B cell (primary cell): ENCODE results near the gene DAZL. TPM values are rescaled to one million over a fixed set of nuclear protein-coding genes. Genes with fewer than 3 reads are reported as not detected.

Experiments
- ATAC-seq: fragments of 200-7000 bp; cut with Tn5 transposase; one replicate; pipeline ENCODE4 v1.10.0; 2021; ENCODE audit warnings: low read depth, mild to moderate bottlenecking, moderate number of reproducible peaks, moderate library complexity
- CTCF ChIA-PET: fragments of 350-600 bp; sonication (Branson Sonifier 250); formaldehyde crosslinking; loops from one replicate; lab custom pipeline; 2021; ENCODE audit warnings: antibody characterized with exemption, inconsistent platforms; lab: Charles Lee
- POLR2A ChIA-PET: fragments of 350-600 bp; sonication (Branson Sonifier 250); formaldehyde crosslinking; loops from one replicate; lab custom pipeline; 2021; ENCODE audit warnings: antibody characterized with exemption; lab: Charles Lee
- DNase-seq: peaks from one replicate; pipeline ENCODE4 v3.0.0; 2013
- H2AFZ ChIP-seq: 2 replicates; pipeline ENCODE4 v1.6.1; 2012; ENCODE audit warnings: mild to moderate bottlenecking, low read depth, low read length; ENCODE audit not compliant: insufficient read depth, poor library complexity, severe bottlenecking
- H3K27ac ChIP-seq, 2 donors: 1 replicate in 1 of 2; 2 replicates in 1 of 2; pipeline ENCODE4 v1.5.1; 2012 to 2013; ENCODE audit warnings: low read length in 2 of 2, mild to moderate bottlenecking in 2 of 2, moderate library complexity in 1 of 2
- H3K27me3 ChIP-seq, 4 experiments: fragments of 200-600 bp in 1 of 4; sonication (generic) in 1 of 4; replicated peaks in 1 of 4; 1 replicate in 2 of 4; 2 replicates in 2 of 4; pipeline versions ENCODE4 v1.6.1 to v1.7.0; 2013 to 2016; ENCODE audit warnings: low read length in 3 of 4, mild to moderate bottlenecking in 2 of 4, mixed read lengths in 1 of 4, moderate library complexity in 1 of 4; ENCODE audit not compliant: insufficient read depth in 4 of 4, control insufficient read depth in 3 of 4; ENCODE audit errors: control extremely low read depth in 1 of 4
- H3K36me3 ChIP-seq, 2 experiments: replicated peaks in 1 of 2; 1 replicate in 1 of 2; 2 replicates in 1 of 2; pipeline versions ENCODE4 v1.6.1 to v1.7.1; 2013; ENCODE audit warnings: low read length in 1 of 2; ENCODE audit not compliant: insufficient read depth in 2 of 2, control insufficient read depth in 1 of 2; ENCODE audit errors: control extremely low read depth in 1 of 2, extremely low read depth in 1 of 2
- H3K4me1 ChIP-seq, 2 donors: fragments of 200-600 bp in 1 of 2; sonication (generic) in 1 of 2; 1 replicate in 1 of 2; 2 replicates in 1 of 2; pipeline versions ENCODE4 v1.5.1 to v1.6.1; 2013 to 2017; ENCODE audit warnings: low read length in 2 of 2; ENCODE audit not compliant: control insufficient read depth in 2 of 2, insufficient read depth in 2 of 2
- H3K4me2 ChIP-seq: replicated peaks from 2 replicates; pipeline ENCODE3; 2012; ENCODE audit warnings: mild to moderate bottlenecking, low read depth, low read length; ENCODE audit not compliant: poor library complexity, severe bottlenecking
- H3K4me3 ChIP-seq, 5 experiments: fragments of 200-600 bp in 1 of 5; sonication (generic) in 1 of 5; 1 replicate in 3 of 5; 2 replicates in 2 of 5; pipeline versions ENCODE4 v1.5.1 to v1.7.0; 2011 to 2016; ENCODE audit warnings: low read length in 4 of 5, mild to moderate bottlenecking in 4 of 5, low read depth in 2 of 5, control low read depth in 1 of 5, moderate library complexity in 1 of 5; ENCODE audit not compliant: insufficient read depth in 1 of 5; ENCODE audit errors: control extremely low read depth in 1 of 5, extremely low read depth in 1 of 5
- H3K79me2 ChIP-seq: fragments of 200-600 bp; sonication (generic); one replicate; pipeline ENCODE4 v1.6.0; 2016; ENCODE audit warnings: low read length; ENCODE audit not compliant: control insufficient read depth, insufficient read depth
- H3K9ac ChIP-seq: fragments of 200-600 bp; sonication (generic); 2 replicates; pipeline ENCODE4 v1.6.1; 2017; ENCODE audit warnings: mild to moderate bottlenecking, low read length, moderate library complexity
- H3K9me3 ChIP-seq, 3 donors: one replicate each; pipeline versions ENCODE4 v1.6.1 to v1.7.1; 2013; ENCODE audit warnings: low read length in 2 of 3; ENCODE audit not compliant: control insufficient read depth in 2 of 3, insufficient read depth in 1 of 3; ENCODE audit errors: control extremely low read depth in 1 of 3
- H4K20me1 ChIP-seq: 2 replicates; pipeline ENCODE4 v1.6.0; 2012; ENCODE audit warnings: mild to moderate bottlenecking, low read length; ENCODE audit not compliant: insufficient read depth, control insufficient read depth, poor library complexity, severe bottlenecking
- H3K27ac Mint-ChIP-seq: one replicate; pipeline ENCODE4 v1.8.0; 2021; ENCODE audit warnings: mixed read lengths
- H3K27me3 Mint-ChIP-seq: one replicate; pipeline ENCODE4 v1.8.0; 2021; ENCODE audit warnings: mixed read lengths
- H3K4me1 Mint-ChIP-seq: one replicate; pipeline ENCODE4 v1.8.0; 2021; ENCODE audit warnings: mixed read lengths
- H3K4me3 Mint-ChIP-seq: one replicate; pipeline ENCODE4 v1.8.0; 2021; ENCODE audit warnings: mixed read lengths
- H3K9me3 Mint-ChIP-seq: one replicate; pipeline ENCODE4 v1.8.0; 2022; ENCODE audit warnings: mixed read lengths; ENCODE audit not compliant: insufficient read depth
- EZH2 ChIP-seq: IDR thresholded peaks from 2 replicates; pipeline ENCODE4 v1.6.1; 2012; ENCODE audit warnings: borderline replicate concordance, low read depth, mild to moderate bottlenecking, moderate library complexity, low read length; ENCODE audit not compliant: insufficient read depth, poor library complexity, severe bottlenecking
- WGBS: methylation state at CpG from one replicate; pipeline ENCODE4 v1.1.5; 2013; ENCODE audit warnings: missing lambda C conversion rate; ENCODE audit not compliant: insufficient coverage; 5-methylcytosine and 5-hydroxymethylcytosine counted together
- intact Hi-C: fragments of 100-400 bp; cut with micrococcal nuclease; formaldehyde crosslinking; loops from one replicate; pipeline ENCODE4 v1.10.0; 2022
- polyA minus RNA-seq: library from RNA; depleted of rRNA, polyadenylated mRNA; stranded (reverse); fragments of >200 nt; gene quantifications from 2 replicates; pipeline ENCODE4 v1.2.3, GENCODE V29; 2012
- polyA plus RNA-seq: library from polyadenylated mRNA; depleted of rRNA; stranded (reverse); fragments of >200 nt; gene quantifications from 2 replicates; pipeline ENCODE4 v1.2.3, GENCODE V29; 2012
- total RNA-seq, 2 donors: library from RNA; stranded (reverse); fragments of 120-200 nt in 1 of 2; gene quantifications; 1 replicate in 1 of 2; 2 replicates in 1 of 2; pipeline versions ENCODE4 v1.2.3 to v1.2.4, GENCODE V29; 2013 to 2022
- TF ChIP-seq, protein P1 (sequence below): fragments of 200-600 bp; IDR thresholded peaks from one replicate; pipeline ENCODE4 v1.8.0; 2022; ENCODE audit warnings: antibody characterized with exemption, mild to moderate bottlenecking

DAZL gene, protein sequence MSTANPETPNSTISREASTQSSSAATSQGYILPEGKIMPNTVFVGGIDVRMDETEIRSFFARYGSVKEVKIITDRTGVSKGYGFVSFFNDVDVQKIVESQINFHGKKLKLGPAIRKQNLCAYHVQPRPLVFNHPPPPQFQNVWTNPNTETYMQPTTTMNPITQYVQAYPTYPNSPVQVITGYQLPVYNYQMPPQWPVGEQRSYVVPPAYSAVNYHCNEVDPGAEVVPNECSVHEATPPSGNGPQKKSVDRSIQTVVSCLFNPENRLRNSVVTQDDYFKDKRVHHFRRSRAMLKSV
- 0.27 TPM in 1 of 2 replicates, not detected in the other for total RNA-seq
- total RNA-seq (2013) = 1.5 TPM
- 1.2 and 1.3 TPM in 2 replicates for polyA plus RNA-seq
- 0.51 and 0.78 TPM in 2 replicates for polyA minus RNA-seq

DNA sequence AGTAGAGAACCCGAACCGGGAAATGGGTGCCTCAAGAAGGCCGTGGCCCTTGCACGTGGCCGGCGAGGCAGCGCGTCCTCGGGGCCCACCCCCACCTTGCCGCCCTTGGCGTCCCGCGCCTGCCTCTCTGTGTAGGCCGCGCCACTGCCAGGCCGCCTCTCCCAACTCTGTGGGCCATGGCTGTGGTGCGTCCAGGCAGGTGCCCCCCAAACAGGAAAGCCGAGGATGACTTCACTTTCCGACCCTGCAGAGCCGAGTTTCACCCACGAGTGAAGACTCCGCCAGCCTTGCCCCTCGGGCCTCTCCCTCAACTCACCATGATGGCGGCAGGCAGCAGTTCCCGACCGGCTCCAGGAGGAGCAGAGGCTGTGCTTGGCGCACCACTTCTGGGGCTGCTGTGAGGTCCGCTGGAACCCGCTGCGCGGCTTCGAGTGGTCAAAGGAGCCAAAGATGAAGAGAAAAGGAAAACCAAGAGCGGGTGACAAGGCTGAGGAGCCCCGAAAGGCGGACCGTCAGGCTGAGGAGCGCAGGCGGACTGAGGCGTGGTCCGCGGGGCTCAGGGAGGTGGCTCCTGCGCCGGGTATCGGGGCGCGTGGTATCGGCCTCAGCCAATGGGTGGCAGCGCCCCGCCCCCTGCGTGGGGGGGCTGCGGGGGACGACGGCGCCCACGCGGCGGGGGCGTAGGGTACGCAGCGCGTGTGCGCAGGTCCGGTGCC, at the start of gene DAZL:
TSS of gene DAZL (minus strand) at position 537 of the 716 bp plus-strand sequence. CDS start at position 319, 218 bp downstream.
- H4K20me1 ChIP-seq = no peaks in the 10 kb centered on the region
- peaks cover 4% of the 10 kb centered on the region for H3K4me1 Mint-ChIP-seq
- no peaks in the 10 kb centered on the region for H3K79me2 ChIP-seq
- intact Hi-C loops = loop anchor here (5.0 kb wide), 1 partner anchor 222 kb away; no protein-coding TSS in a partner anchor
- no peak within 1 kb of the TSS for H3K4me3 Mint-ChIP-seq
- ATAC-seq (no peak), DNase-seq (no peak)
- 98% methylated on average over 50 of the region's 63 CpGs for WGBS
- H3K9me3 ChIP-seq = peaks cover 0 to 12% (median 0%) of the 10 kb centered on the region in 3 donors
- H3K4me1 ChIP-seq = peaks cover 3 to 5% of the 10 kb centered on the region in 2 donors
- no peak within 1 kb of the TSS for H3K4me2 ChIP-seq
- H3K27ac Mint-ChIP-seq = no peak within 1 kb of the TSS
- TF ChIP-seq, protein P1, sequence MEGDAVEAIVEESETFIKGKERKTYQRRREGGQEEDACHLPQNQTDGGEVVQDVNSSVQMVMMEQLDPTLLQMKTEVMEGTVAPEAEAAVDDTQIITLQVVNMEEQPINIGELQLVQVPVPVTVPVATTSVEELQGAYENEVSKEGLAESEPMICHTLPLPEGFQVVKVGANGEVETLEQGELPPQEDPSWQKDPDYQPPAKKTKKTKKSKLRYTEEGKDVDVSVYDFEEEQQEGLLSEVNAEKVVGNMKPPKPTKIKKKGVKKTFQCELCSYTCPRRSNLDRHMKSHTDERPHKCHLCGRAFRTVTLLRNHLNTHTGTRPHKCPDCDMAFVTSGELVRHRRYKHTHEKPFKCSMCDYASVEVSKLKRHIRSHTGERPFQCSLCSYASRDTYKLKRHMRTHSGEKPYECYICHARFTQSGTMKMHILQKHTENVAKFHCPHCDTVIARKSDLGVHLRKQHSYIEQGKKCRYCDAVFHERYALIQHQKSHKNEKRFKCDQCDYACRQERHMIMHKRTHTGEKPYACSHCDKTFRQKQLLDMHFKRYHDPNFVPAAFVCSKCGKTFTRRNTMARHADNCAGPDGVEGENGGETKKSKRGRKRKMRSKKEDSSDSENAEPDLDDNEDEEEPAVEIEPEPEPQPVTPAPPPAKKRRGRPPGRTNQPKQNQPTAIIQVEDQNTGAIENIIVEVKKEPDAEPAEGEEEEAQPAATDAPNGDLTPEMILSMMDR = no peak
- no peak for TF ChIP-seq EZH2
- peaks cover 0 to 3% (median 1%) of the 10 kb centered on the region in 4 experiments for H3K27me3 ChIP-seq
- CTCF ChIA-PET = interaction anchor here (1.0 to 9.3 kb wide), 2 partner anchors 224 to 629 kb away, joined by 3 to 139 read pairs; no protein-coding TSS in a partner anchor
- no peak within 1 kb of the TSS for H2AFZ ChIP-seq
- no peaks in the 10 kb centered on the region for H3K9me3 Mint-ChIP-seq
- no peak within 1 kb of the TSS for H3K27ac ChIP-seq
- POLR2A ChIA-PET = no interaction called here
- peaks cover 2% of the 10 kb centered on the region for H3K27me3 Mint-ChIP-seq
- H3K4me3 ChIP-seq = no peak within 1 kb of the TSS
- H3K9ac ChIP-seq = no peak within 1 kb of the TSS
- H3K36me3 ChIP-seq = no peaks in the 10 kb centered on the region
